ENCODE data around the gene ARSJ. TPM values are rescaled to one million over a fixed set of nuclear protein-coding genes. Genes with fewer than 3 reads are reported as not detected.
"Not testable (repeated sequence)": the region's sequence is repeated elsewhere in the genome, so short reads cannot be mapped to it uniquely, and the experiment has no call there.

ARSJ gene
- total RNA-seq, 4 donors from 2014 or later, result 18.1 to 26.0 (median 21.2) TPM

- Histone ChIP-seq H3K9me3 (no peaks in the 10 kb centered on the region), H3K36me3 (no peaks in the 10 kb centered on the region), H3K27me3 (no peaks in the 10 kb centered on the region), H3K27ac (replicated peaks in 1 of 4) (no peak overlapping the region), H3K4me3 (no peak overlapping the region), H3K4me1 (no peaks in the 10 kb centered on the region)
- TF ChIP-seq POLR2AphosphoS5 (IDR thresholded peaks at IDR 0.05) (no peak), POLR2A (IDR thresholded peaks at IDR 0.05; ENCODE audit: low read depth) (no peak), EP300 (IDR thresholded peaks at IDR 0.05) (no peak)
- TF ChIP-seq, protein P1, sequence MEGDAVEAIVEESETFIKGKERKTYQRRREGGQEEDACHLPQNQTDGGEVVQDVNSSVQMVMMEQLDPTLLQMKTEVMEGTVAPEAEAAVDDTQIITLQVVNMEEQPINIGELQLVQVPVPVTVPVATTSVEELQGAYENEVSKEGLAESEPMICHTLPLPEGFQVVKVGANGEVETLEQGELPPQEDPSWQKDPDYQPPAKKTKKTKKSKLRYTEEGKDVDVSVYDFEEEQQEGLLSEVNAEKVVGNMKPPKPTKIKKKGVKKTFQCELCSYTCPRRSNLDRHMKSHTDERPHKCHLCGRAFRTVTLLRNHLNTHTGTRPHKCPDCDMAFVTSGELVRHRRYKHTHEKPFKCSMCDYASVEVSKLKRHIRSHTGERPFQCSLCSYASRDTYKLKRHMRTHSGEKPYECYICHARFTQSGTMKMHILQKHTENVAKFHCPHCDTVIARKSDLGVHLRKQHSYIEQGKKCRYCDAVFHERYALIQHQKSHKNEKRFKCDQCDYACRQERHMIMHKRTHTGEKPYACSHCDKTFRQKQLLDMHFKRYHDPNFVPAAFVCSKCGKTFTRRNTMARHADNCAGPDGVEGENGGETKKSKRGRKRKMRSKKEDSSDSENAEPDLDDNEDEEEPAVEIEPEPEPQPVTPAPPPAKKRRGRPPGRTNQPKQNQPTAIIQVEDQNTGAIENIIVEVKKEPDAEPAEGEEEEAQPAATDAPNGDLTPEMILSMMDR (IDR thresholded peaks at IDR 0.05), result no peak
- intact Hi-C loops (cut with DNase I), result no loop called here
- no peak for DNase-seq (ENCODE audit: extremely low spot score)
- 5% methylated on average over 1 of the region's 1 CpG for WGBS
These were observed 36.0 kb upstream of the ARSJ start for GRCh38 chr4:114015444-114015899.

GRCh38 chr4:114013201-114013600 is 33.8 kb upstream of the ARSJ start:
- DNase-seq (ENCODE audit: extremely low spot score); H3K36me3 ChIP-seq; H3K9me3 ChIP-seq; H3K4me3 ChIP-seq; H3K4me1 ChIP-seq; H3K27me3 ChIP-seq; intact Hi-C loops (cut with DNase I); H3K27ac ChIP-seq (replicated peaks in 1 of 4): not testable (repeated sequence)
- no CpG with 5 or more reads among the region's 4 CpGs for WGBS

- TF ChIP-seq EP300 (IDR thresholded peaks at IDR 0.05) (no peak), POLR2AphosphoS5 (IDR thresholded peaks at IDR 0.05) (no peak), POLR2A (IDR thresholded peaks at IDR 0.05; ENCODE audit: low read depth) (no peak)
- TF ChIP-seq, protein P1 (IDR thresholded peaks at IDR 0.05), result no peak
- DNase-seq (ENCODE audit: extremely low spot score), result no peak
- Histone ChIP-seq H3K36me3 (no peaks in the 10 kb centered on the region), H3K4me3 (no peak overlapping the region), H3K9me3 (no peaks in the 10 kb centered on the region), H3K27ac (replicated peaks in 1 of 4) (no peak overlapping the region), H3K27me3 (no peaks in the 10 kb centered on the region), H3K4me1 (no peaks in the 10 kb centered on the region)
- WGBS, result 88% methylated on average over 5 of the region's 8 CpGs
- intact Hi-C loops (cut with DNase I), result no loop called here
These were observed 33.3 kb upstream of the ARSJ start for GRCh38 chr4:114012749-114013148.

DNA sequence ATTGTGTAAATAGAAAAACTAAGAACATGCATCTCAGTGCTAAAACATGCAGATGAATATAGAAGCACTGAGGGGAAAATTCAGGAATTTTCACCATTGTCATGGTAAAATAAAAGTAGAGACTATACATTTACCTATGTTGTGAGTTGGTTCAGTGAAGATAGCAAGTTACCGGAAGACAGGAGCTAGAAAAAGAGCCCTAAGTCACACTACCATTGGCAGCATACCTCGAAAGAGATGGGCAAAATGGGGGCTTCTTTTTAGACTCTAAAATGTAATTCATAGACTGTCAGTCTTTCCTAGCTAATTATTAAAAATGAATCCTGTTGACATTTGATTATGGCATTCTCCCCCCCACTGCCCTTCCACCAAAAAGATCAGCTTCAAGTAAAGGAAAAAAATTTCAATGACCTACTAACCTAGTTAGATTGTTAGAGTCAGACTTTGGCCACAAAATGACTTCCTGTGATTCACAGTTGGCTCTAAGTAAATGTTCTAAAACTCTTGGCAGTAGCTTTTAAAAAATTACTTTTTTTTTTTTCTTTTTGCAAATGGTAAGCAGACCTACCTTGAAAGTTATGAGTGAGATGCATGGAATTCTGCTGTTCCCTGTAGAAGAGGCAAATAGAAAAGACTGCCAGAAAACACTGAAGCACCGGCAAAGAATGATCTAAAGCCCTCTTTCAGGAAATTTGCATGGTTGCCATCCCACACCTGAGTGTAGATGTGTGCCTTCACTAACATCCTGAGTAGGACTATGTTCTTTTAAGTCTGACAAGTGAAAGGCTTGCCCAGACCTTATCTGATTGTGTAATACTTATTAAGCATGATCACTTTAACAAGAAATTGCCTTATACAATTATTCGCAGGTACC is 26.4 kb upstream of the ARSJ start:
- Histone ChIP-seq H3K4me1 (peaks cover 0 to 16% (median 14%) of the 10 kb centered on the region in 4 donors), H3K27me3 (no peaks in the 10 kb centered on the region), H3K9me3 (no peaks in the 10 kb centered on the region), H3K36me3 (no peaks in the 10 kb centered on the region), H3K27ac (replicated peaks in 1 of 4) (no peak overlapping the region), H3K4me3 (no peak overlapping the region)
- TF ChIP-seq POLR2A (IDR thresholded peaks at IDR 0.05; ENCODE audit: low read depth), result no peak
- TF ChIP-seq POLR2AphosphoS5 (IDR thresholded peaks at IDR 0.05), result peak in 1 of 2 donors; percentile 26
- TF ChIP-seq, protein P1 (IDR thresholded peaks at IDR 0.05), result no peak
- TF ChIP-seq EP300 (IDR thresholded peaks at IDR 0.05), result no peak
- WGBS, result 74% methylated on average over 4 of the region's 4 CpGs
- DNase-seq (ENCODE audit: extremely low spot score), result no peak
- intact Hi-C loops (cut with DNase I), result no loop called here

DNA sequence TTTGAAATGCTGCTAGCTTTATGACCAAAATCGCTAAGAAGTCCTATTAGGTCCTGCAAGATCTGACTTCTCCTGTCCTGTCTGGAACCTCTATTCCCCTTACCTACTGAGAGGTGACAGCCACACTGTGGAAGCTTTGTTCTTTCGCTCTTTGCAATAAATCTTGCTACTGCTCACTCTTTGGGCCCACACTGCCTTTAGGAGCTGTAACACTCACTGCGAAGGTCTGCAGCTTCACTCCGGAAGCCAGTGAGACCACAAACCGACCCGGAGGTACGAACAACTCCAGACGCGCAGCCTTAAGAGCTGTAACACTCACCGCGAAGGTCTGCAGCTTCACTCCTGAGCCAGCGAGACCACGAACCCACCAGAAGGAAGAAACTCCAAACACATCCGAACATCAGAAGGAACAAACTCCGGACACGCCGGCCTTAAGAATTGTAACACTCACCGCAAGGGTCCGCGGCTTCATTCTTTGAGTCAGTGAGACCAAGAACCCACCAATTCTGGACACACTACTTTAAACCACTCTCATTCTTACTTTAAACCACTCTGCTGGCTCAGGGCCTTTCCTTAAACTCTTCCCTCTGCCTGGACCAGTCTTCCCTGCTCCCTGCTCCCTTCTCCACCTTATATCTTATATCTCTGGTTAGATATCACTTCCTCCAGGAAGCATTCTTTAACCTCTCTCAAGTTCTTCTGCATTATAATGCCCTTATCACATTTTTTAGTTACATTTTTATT is 25.2 kb upstream of the ARSJ start:
- 94% methylated on average over 20 of the region's 20 CpGs for WGBS

More for the DNA sequence above, 25.2 kb upstream of the ARSJ start:
- intact Hi-C loops (cut with DNase I); H3K4me3 ChIP-seq; DNase-seq (ENCODE audit: extremely low spot score); H3K27ac ChIP-seq (replicated peaks in 1 of 4); H3K27me3 ChIP-seq; H3K9me3 ChIP-seq; H3K36me3 ChIP-seq: not testable (repeated sequence)
- peaks cover 0 to 16% (median 14%) of the 10 kb centered on the region in 4 donors for H3K4me1 ChIP-seq

Measured in esophagus muscularis mucosa (tissue), 4 donors.